GM21381 (cell line): ENCODE results near the gene PRDM7.
A peak's percentile ranks its signal among the peaks of the same experiment; 100 is the strongest.

Experiments
- ATAC-seq: cut with Tn5 transposase; IDR thresholded peaks from one replicate; pipeline ENCODE4 v1.9.1; 2021; ENCODE audit warnings: mild to moderate bottlenecking, moderate library complexity; ENCODE audit not compliant: unreplicated experiment

Gene PRDM7

GRCh38 chr16:90037276-90037675 is 39.9 kb downstream of the PRDM7 start:
- no peak for ATAC-seq

- ATAC-seq, result no peak
These were observed 41.2 kb downstream of the PRDM7 start for GRCh38 chr16:90035902-90036301.

GRCh38 chr16:90034504-90034903 is 42.6 kb downstream of the PRDM7 start:
- ATAC-seq, result no peak

GRCh38 chr16:90033387-90033786 is 43.7 kb downstream of the PRDM7 start:
- ATAC-seq, result no peak

- ATAC-seq, result no peak
These were observed 44.3 kb downstream of the PRDM7 start for GRCh38 chr16:90032674-90033331.

GRCh38 chr16:90031931-90032673 is 45.0 kb downstream of the PRDM7 start:
- no peak for ATAC-seq

- ATAC-seq, result no peak
These were observed 45.8 kb downstream of the PRDM7 start for GRCh38 chr16:90031186-90031930.

- ATAC-seq, result no peak
These were observed 48.1 kb downstream of the PRDM7 start for GRCh38 chr16:90028985-90029384.

GRCh38 chr16:90027611-90028010 is 49.5 kb downstream of the PRDM7 start:
- ATAC-seq, result no peak

- no peak for ATAC-seq
These were observed 51.0 kb downstream of the PRDM7 start for GRCh38 chr16:90026135-90026534.

- ATAC-seq, result no peak
These were observed 54.1 kb downstream of the PRDM7 start for GRCh38 chr16:90023078-90023447.

GRCh38 chr16:90022209-90023077 is 54.7 kb downstream of the PRDM7 start:
- ATAC-seq, result peak; percentile 75

GRCh38 chr16:90020838-90021382 is 56.2 kb downstream of the PRDM7 start:
- no peak for ATAC-seq

GRCh38 chr16:90020260-90020837 is 56.8 kb downstream of the PRDM7 start:
- ATAC-seq, result no peak

- ATAC-seq, result no peak
These were observed 57.4 kb downstream of the PRDM7 start for GRCh38 chr16:90019543-90020259.

GRCh38 chr16:90018652-90019542 is 58.2 kb downstream of the PRDM7 start, which contains the start of gene DBNDD1:
DBNDD1 (minus strand) TSS chr16:90019456; CDS start chr16:90019341, 115 bp downstream.
- no peak for ATAC-seq

GRCh38 chr16:90018297-90018651 is 58.9 kb downstream of the PRDM7 start:
- no peak for ATAC-seq

GRCh38 chr16:90016339-90016950 is 60.7 kb downstream of the PRDM7 start:
- no peak for ATAC-seq
